ENCODE results near the gene VGLL3.

The VGLL3 gene

GRCh38 chr3:86998569-86998968 lies 7.6 kb upstream of the VGLL3 start:
- no peak overlapping the region for H3K4me2 ChIP-seq (ENCODE audit: low read depth, low read length, poor library complexity, severe bottlenecking)
- no peaks in the 10 kb centered on the region for H3F3A ChIP-seq (ENCODE audit: low read depth)
- H3K36me3 ChIP-seq (ENCODE audit: insufficient read depth, low read length), result no peaks in the 10 kb centered on the region
- H3K79me2 ChIP-seq (ENCODE audit: insufficient read depth, low read length), result no peaks in the 10 kb centered on the region
- no peaks in the 10 kb centered on the region for H3K27me3 ChIP-seq (ENCODE audit: insufficient read depth, low read length, poor library complexity, severe bottlenecking)
- no peak for TF ChIP-seq CTCF (conservative IDR thresholded peaks at IDR 0.05; ENCODE audit: low read length)
- TF ChIP-seq EZH2phosphoT487 (IDR thresholded peaks at IDR 0.05; ENCODE audit: borderline replicate concordance), result no peak
- H3K4me3 ChIP-seq (ENCODE audit: low read length, poor library complexity, severe bottlenecking), result no peak overlapping the region
- H4K20me1 ChIP-seq (ENCODE audit: insufficient read depth, low read length, poor library complexity, severe bottlenecking), result no peaks in the 10 kb centered on the region
- H2AFZ ChIP-seq (ENCODE audit: low read length), result no peak overlapping the region
- no peaks in the 10 kb centered on the region for H3K9me3 ChIP-seq (ENCODE audit: insufficient read depth, low read depth, low read length)
- H3K9me2 ChIP-seq (replicated peaks; ENCODE audit: low read depth, low read length), result no peaks in the 10 kb centered on the region
- H3K4me1 ChIP-seq (ENCODE audit: insufficient read depth, low read length, poor library complexity, severe bottlenecking), result no peaks in the 10 kb centered on the region
- no peak overlapping the region for H3K9ac ChIP-seq (ENCODE audit: low read depth, low read length, poor library complexity, severe bottlenecking)

- no peak overlapping the region for H2AFZ ChIP-seq (ENCODE audit: low read length)
- H3K9ac ChIP-seq (ENCODE audit: low read depth, low read length, poor library complexity, severe bottlenecking), result no peak overlapping the region
- no peak for TF ChIP-seq EZH2phosphoT487 (IDR thresholded peaks at IDR 0.05; ENCODE audit: borderline replicate concordance)
- no peak for TF ChIP-seq CTCF (conservative IDR thresholded peaks at IDR 0.05; ENCODE audit: low read length)
- no peaks in the 10 kb centered on the region for H3K79me2 ChIP-seq (ENCODE audit: insufficient read depth, low read length)
- H3K36me3 ChIP-seq (ENCODE audit: insufficient read depth, low read length), result no peaks in the 10 kb centered on the region
- no peaks in the 10 kb centered on the region for H3K27me3 ChIP-seq (ENCODE audit: insufficient read depth, low read length, poor library complexity, severe bottlenecking)
- H3K9me3 ChIP-seq (ENCODE audit: insufficient read depth, low read depth, low read length), result no peaks in the 10 kb centered on the region
- no peaks in the 10 kb centered on the region for H3F3A ChIP-seq (ENCODE audit: low read depth)
- no peaks in the 10 kb centered on the region for H3K9me2 ChIP-seq (replicated peaks; ENCODE audit: low read depth, low read length)
- H3K4me3 ChIP-seq (ENCODE audit: low read length, poor library complexity, severe bottlenecking), result no peak overlapping the region
- no peak overlapping the region for H3K4me2 ChIP-seq (ENCODE audit: low read depth, low read length, poor library complexity, severe bottlenecking)
- no peaks in the 10 kb centered on the region for H3K4me1 ChIP-seq (ENCODE audit: insufficient read depth, low read length, poor library complexity, severe bottlenecking)
- no peaks in the 10 kb centered on the region for H4K20me1 ChIP-seq (ENCODE audit: insufficient read depth, low read length, poor library complexity, severe bottlenecking)
Observed at GRCh38 chr3:86996261-86996955, 5.5 kb upstream of the VGLL3 start.

- no peaks in the 10 kb centered on the region for H3K9me3 ChIP-seq (ENCODE audit: insufficient read depth, low read depth, low read length)
- no peaks in the 10 kb centered on the region for H3K36me3 ChIP-seq (ENCODE audit: insufficient read depth, low read length)
- H3K4me3 ChIP-seq (ENCODE audit: low read length, poor library complexity, severe bottlenecking), result no peak overlapping the region
- H3K9ac ChIP-seq (ENCODE audit: low read depth, low read length, poor library complexity, severe bottlenecking), result no peak overlapping the region
- no peaks in the 10 kb centered on the region for H3F3A ChIP-seq (ENCODE audit: low read depth)
- no peak overlapping the region for H3K4me2 ChIP-seq (ENCODE audit: low read depth, low read length, poor library complexity, severe bottlenecking)
- H3K4me1 ChIP-seq (ENCODE audit: insufficient read depth, low read length, poor library complexity, severe bottlenecking), result no peaks in the 10 kb centered on the region
- H3K27me3 ChIP-seq (ENCODE audit: insufficient read depth, low read length, poor library complexity, severe bottlenecking), result no peaks in the 10 kb centered on the region
- H4K20me1 ChIP-seq (ENCODE audit: insufficient read depth, low read length, poor library complexity, severe bottlenecking), result no peaks in the 10 kb centered on the region
- no peaks in the 10 kb centered on the region for H3K79me2 ChIP-seq (ENCODE audit: insufficient read depth, low read length)
- H3K9me2 ChIP-seq (replicated peaks; ENCODE audit: low read depth, low read length), result no peaks in the 10 kb centered on the region
- no peak overlapping the region for H2AFZ ChIP-seq (ENCODE audit: low read length)
- TF ChIP-seq EZH2phosphoT487 (IDR thresholded peaks at IDR 0.05; ENCODE audit: borderline replicate concordance), result no peak
- no peak for TF ChIP-seq CTCF (conservative IDR thresholded peaks at IDR 0.05; ENCODE audit: low read length)
Observed at GRCh38 chr3:86995537-86995936, 4.6 kb upstream of the VGLL3 start.

All from Loucy (cell line).